ENCODE data around the gene TGIF1. TPM values are rescaled to one million over a fixed set of nuclear protein-coding genes. Genes with fewer than 3 reads are reported as not detected.

TGIF1 gene
- total and polyA plus RNA-seq, 9 of the 15 experiments (the other 6 are each of a cell fraction or from before 2014, with no cell fraction given) = 16.1 to 77.7 (median 44.6) TPM

DNA sequence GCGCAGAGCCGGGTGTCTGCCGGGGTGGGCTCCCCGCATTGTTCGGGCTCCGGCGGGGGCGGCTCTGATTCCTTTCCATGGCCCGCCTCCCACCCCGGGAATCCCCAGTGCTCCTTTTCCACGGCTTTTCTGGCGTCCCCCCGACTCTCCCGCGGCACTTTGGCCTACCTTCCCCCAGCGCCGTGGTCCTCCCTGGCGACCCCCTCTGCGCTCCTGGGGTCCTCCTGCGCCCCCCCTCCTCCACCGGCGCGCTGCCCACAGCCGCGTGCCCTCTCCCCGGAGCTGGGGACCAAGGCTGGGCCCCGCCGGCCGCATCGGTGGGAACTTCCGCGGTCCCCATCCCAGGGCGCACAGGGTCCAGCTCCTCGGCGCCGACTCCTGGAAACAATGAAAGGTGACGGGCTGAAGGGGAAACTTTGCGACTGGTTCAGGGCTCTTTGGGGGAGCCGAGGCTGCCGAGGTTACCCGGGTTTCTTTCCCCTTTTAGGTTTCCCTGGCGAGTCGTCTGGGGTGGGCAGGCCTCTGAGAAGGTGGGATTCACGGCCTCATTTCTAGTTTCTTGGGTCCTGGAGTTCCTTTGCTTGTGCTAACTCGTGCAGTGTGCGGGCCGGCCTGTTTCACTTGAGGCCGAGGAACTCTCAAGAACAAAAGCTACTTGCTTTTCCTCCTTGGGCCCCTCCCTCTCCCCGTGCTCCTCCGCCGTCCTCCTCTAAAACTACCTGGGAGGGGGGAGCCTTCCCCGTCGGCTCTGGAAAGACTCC is 2.2 kb downstream of the TGIF1 start (continued):
- TF ChIP-seq REST (IDR thresholded peaks at IDR 0.05; ENCODE audit: borderline replicate concordance) (no peak), REST (CRISPR knock-in tag; IDR thresholded peaks at IDR 0.05; ENCODE audit: low read depth) (no peak), PCBP2 (IDR thresholded peaks at IDR 0.05; ENCODE audit: low read depth, low read length, poor library complexity, severe bottlenecking) (no peak), U2AF2 (optimal IDR thresholded peaks at IDR 0.05; ENCODE audit: low read depth, low read length) (no peak), GMEB1 (CRISPR knock-in tag; IDR thresholded peaks at IDR 0.05) (no peak), FUS (optimal IDR thresholded peaks at IDR 0.05; ENCODE audit: low read depth, low read length) (no peak), MED1 (CRISPR knock-in tag; IDR thresholded peaks at IDR 0.05; ENCODE audit: borderline replicate concordance) (no peak), ZKSCAN8 (CRISPR knock-in tag; IDR thresholded peaks at IDR 0.05) (no peak), MTA3 (IDR thresholded peaks at IDR 0.05; ENCODE audit: borderline replicate concordance) (no peak), KLF6 (CRISPR knock-in tag; IDR thresholded peaks at IDR 0.05; ENCODE audit: borderline replicate concordance) (no peak), ZNF280B (CRISPR knock-in tag; IDR thresholded peaks at IDR 0.05) (no peak), NCOA6 (IDR thresholded peaks at IDR 0.05) (no peak), SMARCA5 (IDR thresholded peaks at IDR 0.05) (no peak), LARP7 (IDR thresholded peaks at IDR 0.05) (no peak), TRIM28 (IDR thresholded peaks at IDR 0.05) (no peak), RBM22 (IDR thresholded peaks at IDR 0.05; ENCODE audit: low read depth, low read length, poor library complexity, severe bottlenecking) (peak; percentile 93), CSDE1 (IDR thresholded peaks at IDR 0.05) (no peak)

All from K562 (cell line).